ENCODE results near the gene ANAPC13.

- TF ChIP-seq CTCF (conservative IDR thresholded peaks at IDR 0.05; ENCODE audit: low read depth, low read length) = peak; percentile 55
- no peak for TF ChIP-seq EZH2 (IDR thresholded peaks at IDR 0.05; ENCODE audit: borderline replicate concordance, low read depth, low read length, poor library complexity, severe bottlenecking)
Measured at GRCh38 chr3:134449277-134449676, 36.5 kb downstream of the ANAPC13 start.

Data from A673 (cell line).